Measurements from ENCODE around the gene SPDYE6. TPM values are rescaled to one million over a fixed set of nuclear protein-coding genes. Genes with fewer than 3 reads are reported as not detected.

SPDYE6 gene
- total RNA-seq, 1 donor from 2014 or later: not detected

DNA sequence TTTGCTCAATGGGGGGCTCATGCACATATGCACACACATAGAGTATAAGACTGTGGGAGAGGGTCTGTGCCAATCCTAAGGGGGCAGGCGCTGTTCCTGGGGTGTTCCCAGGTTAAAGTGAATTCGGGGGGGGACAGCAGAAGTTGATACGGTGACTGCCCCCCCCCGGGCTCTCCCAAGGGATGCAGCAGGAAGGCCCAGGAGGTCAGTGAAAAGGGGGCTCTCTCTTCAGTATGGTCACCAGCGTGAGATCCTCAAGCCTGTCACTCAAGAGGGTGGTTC, 32.4 kb downstream of the SPDYE6 start:
- Mint-ChIP-seq H3K27me3 (ENCODE audit: low read depth) (peaks cover 21% of the 10 kb centered on the region), H3K4me3 (no peak overlapping the region), H3K4me1 (peaks cover 3% of the 10 kb centered on the region), H3K27ac (no peak overlapping the region), H3K9me3 (no peaks in the 10 kb centered on the region), H3K36me3 (no peaks in the 10 kb centered on the region)
- TF ChIP-seq, protein P1, sequence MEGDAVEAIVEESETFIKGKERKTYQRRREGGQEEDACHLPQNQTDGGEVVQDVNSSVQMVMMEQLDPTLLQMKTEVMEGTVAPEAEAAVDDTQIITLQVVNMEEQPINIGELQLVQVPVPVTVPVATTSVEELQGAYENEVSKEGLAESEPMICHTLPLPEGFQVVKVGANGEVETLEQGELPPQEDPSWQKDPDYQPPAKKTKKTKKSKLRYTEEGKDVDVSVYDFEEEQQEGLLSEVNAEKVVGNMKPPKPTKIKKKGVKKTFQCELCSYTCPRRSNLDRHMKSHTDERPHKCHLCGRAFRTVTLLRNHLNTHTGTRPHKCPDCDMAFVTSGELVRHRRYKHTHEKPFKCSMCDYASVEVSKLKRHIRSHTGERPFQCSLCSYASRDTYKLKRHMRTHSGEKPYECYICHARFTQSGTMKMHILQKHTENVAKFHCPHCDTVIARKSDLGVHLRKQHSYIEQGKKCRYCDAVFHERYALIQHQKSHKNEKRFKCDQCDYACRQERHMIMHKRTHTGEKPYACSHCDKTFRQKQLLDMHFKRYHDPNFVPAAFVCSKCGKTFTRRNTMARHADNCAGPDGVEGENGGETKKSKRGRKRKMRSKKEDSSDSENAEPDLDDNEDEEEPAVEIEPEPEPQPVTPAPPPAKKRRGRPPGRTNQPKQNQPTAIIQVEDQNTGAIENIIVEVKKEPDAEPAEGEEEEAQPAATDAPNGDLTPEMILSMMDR (IDR thresholded peaks at IDR 0.05; ENCODE audit: unreplicated experiment): no peak
- peak in 1 of 2 experiments; percentile 11 for DNase-seq (ENCODE audit: low spot score in 2 of 2, unreplicated experiment in 2 of 2)

DNA sequence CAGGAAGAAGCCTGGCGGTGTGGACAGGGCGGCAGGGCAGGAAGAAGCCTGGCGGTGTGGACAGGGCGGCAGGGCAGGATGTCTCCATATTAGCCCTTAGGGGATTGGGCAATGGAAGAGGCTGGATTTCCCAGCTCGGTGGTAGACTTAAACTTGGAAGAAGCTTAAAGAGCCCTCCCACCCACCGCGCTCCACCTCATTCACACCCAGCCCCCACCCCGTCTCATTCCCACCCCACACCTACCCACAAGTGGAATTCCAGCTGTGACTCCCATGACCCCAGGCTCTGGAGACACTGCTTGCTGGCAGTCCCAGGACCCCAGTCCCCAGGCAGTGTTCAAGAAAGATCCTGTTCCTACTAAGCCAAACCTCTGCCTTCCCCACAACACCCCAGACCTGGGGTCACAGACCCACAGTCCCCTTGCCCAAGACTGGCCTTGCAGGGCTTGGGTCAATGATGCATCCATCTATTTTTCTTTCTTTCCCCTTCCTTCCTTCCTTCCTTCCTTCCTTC, 34.0 kb downstream of the SPDYE6 start:
- no peak overlapping the region for H3K4me3 Mint-ChIP-seq
- peak in 1 of 2 experiments; percentile 10 for DNase-seq (ENCODE audit: low spot score in 2 of 2, unreplicated experiment in 2 of 2)

DNA sequence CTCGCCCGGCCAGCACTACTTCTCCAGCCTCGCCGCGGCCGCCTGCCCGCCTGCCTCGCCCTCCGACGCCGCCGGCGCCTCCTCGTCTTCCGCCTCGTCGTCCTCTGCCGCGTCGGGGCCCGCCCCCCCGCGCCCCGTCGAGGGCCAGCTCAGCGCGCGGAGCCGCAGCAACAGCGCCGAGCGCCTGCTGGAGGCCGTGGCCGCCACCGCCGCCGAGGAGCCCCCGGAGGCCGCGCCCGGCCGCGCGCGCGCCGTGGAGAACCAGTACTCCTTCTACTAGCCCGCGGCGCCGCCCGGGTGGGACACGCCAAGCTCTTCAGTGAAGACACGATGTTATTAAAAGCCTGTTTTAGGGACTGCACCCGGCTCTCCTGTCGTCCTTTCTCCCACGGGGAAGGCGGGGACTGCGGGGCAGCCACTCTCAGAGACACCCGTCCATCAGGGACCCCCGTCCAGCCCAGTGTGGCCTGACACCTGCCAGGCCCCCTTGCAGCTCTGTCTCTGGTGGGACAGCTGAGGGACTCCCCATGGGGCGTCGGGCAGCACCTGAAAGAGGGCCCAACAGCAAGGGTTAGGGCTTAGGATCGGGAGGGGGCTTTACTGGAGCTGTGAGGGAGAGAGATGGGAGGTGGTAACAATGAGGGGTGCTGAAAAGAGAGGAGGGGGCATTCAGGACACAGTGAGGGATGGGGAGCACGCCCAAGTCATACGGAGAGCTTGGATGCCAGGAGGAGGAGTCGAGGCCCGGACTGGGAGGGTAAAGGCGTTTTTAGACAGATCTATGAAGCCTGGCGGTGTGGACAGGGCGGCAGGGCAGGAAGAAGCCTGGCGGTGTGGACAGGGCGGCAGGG, 34.7 kb downstream of the SPDYE6 start:
- no peak overlapping the region for H3K4me3 Mint-ChIP-seq
- H3K27ac Mint-ChIP-seq: no peak overlapping the region
- peaks cover 2% of the 10 kb centered on the region for H3K36me3 Mint-ChIP-seq
- DNase-seq (ENCODE audit: low spot score in 2 of 2, unreplicated experiment in 2 of 2): no peak
- TF ChIP-seq, protein P1 (IDR thresholded peaks at IDR 0.05; ENCODE audit: unreplicated experiment): no peak
- no peaks in the 10 kb centered on the region for H3K9me3 Mint-ChIP-seq
- peaks cover 16% of the 10 kb centered on the region for H3K27me3 Mint-ChIP-seq (ENCODE audit: low read depth)
- H3K4me1 Mint-ChIP-seq: no peaks in the 10 kb centered on the region

More for the DNA sequence above, 34.0 kb downstream of the SPDYE6 start:
- no peaks in the 10 kb centered on the region for H3K36me3 Mint-ChIP-seq
- H3K9me3 Mint-ChIP-seq: no peaks in the 10 kb centered on the region
- TF ChIP-seq, protein P1 (IDR thresholded peaks at IDR 0.05; ENCODE audit: unreplicated experiment): no peak
- H3K27me3 Mint-ChIP-seq (ENCODE audit: low read depth): peaks cover 16% of the 10 kb centered on the region
- H3K4me1 Mint-ChIP-seq: no peaks in the 10 kb centered on the region
- no peak overlapping the region for H3K27ac Mint-ChIP-seq

- Mint-ChIP-seq H3K36me3 (peaks cover 2% of the 10 kb centered on the region), H3K9me3 (no peaks in the 10 kb centered on the region), H3K4me3 (no peak overlapping the region), H3K27ac (no peak overlapping the region), H3K27me3 (ENCODE audit: low read depth) (peaks cover 16% of the 10 kb centered on the region), H3K4me1 (no peaks in the 10 kb centered on the region)
- no peak for DNase-seq (ENCODE audit: low spot score in 2 of 2, unreplicated experiment in 2 of 2)
- TF ChIP-seq, protein P1 (IDR thresholded peaks at IDR 0.05; ENCODE audit: unreplicated experiment): no peak
These were observed 35.5 kb downstream of the SPDYE6 start for GRCh38 chr7:102320601-102321350.

- H3K27ac Mint-ChIP-seq: no peak overlapping the region
- H3K4me1 Mint-ChIP-seq: no peaks in the 10 kb centered on the region
- no peaks in the 10 kb centered on the region for H3K9me3 Mint-ChIP-seq
- no peak overlapping the region for H3K4me3 Mint-ChIP-seq
- peaks cover 16% of the 10 kb centered on the region for H3K27me3 Mint-ChIP-seq (ENCODE audit: low read depth)
- TF ChIP-seq, protein P1 (IDR thresholded peaks at IDR 0.05; ENCODE audit: unreplicated experiment): no peak
- peaks cover 2% of the 10 kb centered on the region for H3K36me3 Mint-ChIP-seq
- DNase-seq (ENCODE audit: low spot score in 2 of 2, unreplicated experiment in 2 of 2): no peak
These were observed 36.1 kb downstream of the SPDYE6 start for GRCh38 chr7:102320181-102320580.

All from mesothelial cell of epicardium (in vitro differentiated cells).